Inferior parietal cortex (tissue), 1 donor: ENCODE measurements around the gene NGF.
"Not testable (repeated sequence)": the region's sequence is repeated elsewhere in the genome, so short reads cannot be mapped to it uniquely, and the experiment has no call there.

Experiments used
- DNase-seq: peaks from one replicate; pipeline ENCODE4 v3.0.0-alpha.2; 2016; ENCODE audit errors: extremely low spot score

NGF gene

DNA sequence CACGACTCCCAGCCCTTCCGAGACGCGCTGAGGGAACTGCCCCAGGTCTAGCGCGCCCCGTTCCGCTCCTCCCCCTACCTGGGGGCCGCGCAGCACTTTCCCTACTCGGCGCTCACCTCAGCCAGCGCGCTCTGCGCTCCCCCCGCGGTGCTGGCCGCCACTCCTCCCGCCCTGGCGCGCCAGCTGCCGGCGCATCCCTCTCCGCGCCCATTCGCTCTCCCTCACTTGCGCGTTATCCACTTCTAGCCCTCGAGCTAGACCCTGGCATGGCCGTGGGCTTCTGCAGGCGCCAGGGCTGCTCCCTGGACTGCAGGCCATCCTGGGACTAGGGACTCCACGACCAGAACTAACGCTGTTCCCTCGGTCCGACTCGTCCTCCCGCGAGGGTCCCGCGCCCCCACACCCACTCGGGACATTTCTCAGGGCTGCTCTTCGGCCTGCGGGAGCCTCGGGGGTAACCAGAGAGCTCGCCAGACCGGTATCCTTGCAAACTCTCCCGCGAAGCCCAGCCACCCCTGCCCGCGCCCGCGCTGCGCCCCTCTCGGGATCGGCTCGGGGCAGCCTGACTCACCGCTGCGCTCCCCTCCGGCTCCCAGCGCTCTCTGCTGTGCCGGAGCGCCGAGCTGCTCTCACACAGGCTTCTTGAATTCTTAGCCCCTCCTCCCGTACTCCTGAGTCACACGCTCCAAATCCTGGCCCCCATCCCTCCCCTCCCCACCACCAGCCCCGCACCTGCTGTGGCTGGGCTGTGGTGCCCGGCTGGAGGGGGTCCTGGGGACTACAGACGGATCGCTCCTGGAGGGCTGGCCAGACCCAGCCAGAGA is at the start of gene NGF:
Gene NGF, minus strand, starts transcription at position 617 of the 824 bp plus-strand sequence. CDS start 51,454 bp downstream, outside the sequence.
- DNase-seq, result no peak

- not testable (repeated sequence) for DNase-seq
Measured at GRCh38 chr1:115383455-115383854, 45.4 kb upstream of the NGF start.

GRCh38 chr1:115379943-115380342 is 41.9 kb upstream of the NGF start:
- DNase-seq, result no peak

DNA sequence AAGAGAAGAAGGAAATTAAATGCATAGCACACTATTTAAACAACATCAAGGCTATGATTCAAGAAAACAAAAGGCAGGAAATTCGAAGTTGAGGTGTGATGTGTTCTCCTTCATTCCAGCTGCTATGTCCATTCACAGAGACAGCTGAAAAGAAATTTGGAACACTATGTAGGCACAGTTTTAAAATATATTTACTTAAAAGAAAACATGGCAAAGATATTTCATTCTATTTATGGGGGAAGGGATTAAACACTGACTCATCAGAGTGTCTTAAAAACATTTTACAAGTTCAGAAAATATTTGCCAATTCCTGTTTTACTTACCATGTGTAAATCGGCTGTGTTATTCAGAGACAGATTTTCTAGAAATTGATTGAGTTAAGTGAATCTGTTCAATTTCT is 39.4 kb upstream of the NGF start:
- no peak for DNase-seq

GRCh38 chr1:115374598-115374997 is 36.5 kb upstream of the NGF start:
- no peak for DNase-seq

- DNase-seq, result no peak
Measured at GRCh38 chr1:115373305-115373704, 35.3 kb upstream of the NGF start.

DNA sequence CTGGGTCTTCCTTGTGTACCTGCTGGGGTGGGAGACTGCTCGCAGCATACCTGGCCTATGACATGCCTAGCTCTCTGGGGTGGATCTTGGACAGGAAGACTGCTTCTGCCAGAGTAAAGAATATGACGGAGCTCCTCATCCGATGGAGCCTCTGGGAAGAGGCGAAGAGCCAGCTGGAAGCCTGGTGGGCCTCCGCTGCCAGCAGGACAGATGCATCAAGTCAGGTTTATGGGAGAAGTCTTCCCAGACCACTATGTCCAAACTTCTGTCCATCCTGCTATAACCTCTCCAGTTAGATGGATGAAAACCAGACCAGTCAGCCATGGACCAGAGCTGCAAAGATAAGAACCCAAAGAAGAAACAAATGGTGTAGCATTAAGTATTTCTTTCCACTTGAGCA is 27.7 kb upstream of the NGF start:
- no peak for DNase-seq

- no peak for DNase-seq
Measured at GRCh38 chr1:115364780-115365155, 26.7 kb upstream of the NGF start.

GRCh38 chr1:115364046-115364779 is 26.2 kb upstream of the NGF start:
- no peak for DNase-seq

DNA sequence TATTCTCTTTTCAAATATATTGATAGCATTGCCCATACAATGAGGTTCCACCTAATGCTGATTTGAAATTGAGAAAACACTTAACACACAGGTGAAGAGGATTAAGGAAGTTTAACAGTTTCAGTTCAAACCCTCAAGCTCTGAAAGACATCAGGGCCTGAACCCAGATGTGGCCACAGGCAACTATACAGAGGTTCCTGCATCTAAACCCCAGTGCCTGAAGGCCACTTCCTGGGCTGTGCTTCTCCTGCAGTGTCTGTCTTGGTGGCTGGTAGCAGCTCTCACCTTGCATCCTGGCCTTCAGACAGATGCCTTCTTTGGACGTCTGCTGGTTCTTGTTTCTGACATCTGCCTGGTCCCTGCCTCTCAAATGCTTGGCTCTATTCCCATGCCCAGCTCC is 25.1 kb upstream of the NGF start:
- no peak for DNase-seq

- not testable (repeated sequence) for DNase-seq
Measured at GRCh38 chr1:115360505-115361129, 22.6 kb upstream of the NGF start.

DNA sequence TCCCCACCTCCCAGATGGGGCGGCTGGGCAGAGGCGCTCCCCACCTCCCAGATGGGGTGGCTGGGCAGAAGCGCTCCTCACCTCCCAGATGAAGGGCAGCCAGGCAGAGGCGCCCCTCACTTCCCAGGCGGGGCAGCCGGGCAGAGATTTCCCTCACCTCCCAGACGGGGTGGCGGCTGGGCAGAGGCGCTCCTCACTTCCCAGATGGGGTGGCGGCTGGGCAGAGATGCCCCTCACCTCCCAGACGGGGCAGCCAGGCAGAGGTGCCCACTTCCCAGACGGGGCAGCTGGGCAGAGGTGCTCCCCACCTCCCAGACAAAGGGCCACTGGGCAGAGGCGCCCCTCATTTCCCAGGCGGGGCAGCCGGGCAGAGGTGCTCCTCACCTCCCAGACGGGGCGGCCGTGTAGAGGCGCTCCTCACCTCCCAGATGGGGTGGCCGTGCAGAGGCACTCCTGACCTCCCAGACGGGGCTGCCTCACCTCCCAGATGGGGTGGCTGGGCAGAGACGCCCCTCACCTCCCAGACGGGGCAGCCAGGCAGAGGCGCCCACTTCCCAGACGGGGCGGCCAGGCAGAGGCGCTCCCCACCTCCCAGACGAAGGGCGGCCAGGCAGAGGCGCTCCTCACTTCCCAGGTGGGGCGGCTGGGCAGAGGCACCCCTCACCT is 21.9 kb upstream of the NGF start:
- not testable (repeated sequence) for DNase-seq

GRCh38 chr1:115356356-115356755 is 18.3 kb upstream of the NGF start:
- no peak for DNase-seq

- DNase-seq, result no peak
Measured at GRCh38 chr1:115355069-115355468, 17.0 kb upstream of the NGF start.

DNA sequence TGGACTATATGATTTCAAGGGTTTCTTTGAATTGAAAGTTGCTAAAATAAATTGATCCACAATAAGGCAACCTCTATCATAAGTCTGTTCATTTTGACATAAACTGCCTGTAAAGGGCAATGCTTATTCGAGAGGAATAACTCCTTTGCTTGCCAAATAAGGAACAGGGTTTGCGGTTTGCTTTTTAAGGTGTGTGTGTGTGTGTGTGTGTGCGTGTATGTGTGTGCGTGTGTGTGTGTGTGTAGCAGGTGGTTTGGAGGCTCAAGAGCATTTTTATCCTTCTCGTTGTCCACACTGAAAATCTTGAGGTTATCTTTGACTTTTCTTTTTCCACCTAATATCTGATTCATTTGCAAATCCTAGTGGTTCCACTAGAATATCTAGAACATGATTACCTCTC is 13.1 kb upstream of the NGF start:
- no peak for DNase-seq

DNA sequence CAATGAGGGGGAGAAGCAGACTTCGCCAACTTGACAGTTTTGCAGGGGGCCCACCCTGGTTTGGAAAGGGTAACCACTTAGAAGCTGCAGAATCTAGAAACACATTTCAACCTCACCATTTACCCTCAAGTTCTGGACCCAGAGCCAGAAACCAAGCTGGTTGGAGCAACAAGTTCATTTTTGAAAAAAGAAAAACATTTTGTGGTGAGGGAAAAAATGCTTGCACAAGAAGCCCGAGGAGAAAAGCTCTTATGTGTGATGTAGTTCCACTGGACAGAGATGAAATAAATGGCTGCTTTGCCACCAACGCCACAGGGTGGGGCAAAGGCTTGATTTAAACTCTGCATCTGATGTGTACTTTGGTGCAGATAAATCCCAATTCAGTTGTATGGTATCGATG is 10.6 kb upstream of the NGF start:
- no peak for DNase-seq

DNA sequence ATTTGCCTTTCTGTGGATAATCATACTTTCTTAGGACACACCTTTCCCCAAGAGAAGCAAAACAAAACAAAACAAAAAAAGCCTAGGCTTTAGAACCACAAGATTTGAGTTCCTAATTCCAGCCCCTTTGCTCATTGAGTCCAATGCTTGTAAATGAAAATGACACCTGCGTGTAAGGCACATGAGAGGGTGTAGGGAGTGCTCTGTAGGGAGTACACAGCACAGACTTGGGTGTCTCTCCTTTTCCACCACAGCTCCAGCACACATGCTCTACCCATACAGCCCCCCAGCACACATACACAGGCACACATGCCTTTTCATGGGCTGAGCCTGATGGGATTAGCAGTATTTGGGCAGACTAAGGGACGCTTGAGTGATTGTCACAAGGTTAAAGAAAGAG is 9.2 kb upstream of the NGF start:
- DNase-seq, result no peak

DNA sequence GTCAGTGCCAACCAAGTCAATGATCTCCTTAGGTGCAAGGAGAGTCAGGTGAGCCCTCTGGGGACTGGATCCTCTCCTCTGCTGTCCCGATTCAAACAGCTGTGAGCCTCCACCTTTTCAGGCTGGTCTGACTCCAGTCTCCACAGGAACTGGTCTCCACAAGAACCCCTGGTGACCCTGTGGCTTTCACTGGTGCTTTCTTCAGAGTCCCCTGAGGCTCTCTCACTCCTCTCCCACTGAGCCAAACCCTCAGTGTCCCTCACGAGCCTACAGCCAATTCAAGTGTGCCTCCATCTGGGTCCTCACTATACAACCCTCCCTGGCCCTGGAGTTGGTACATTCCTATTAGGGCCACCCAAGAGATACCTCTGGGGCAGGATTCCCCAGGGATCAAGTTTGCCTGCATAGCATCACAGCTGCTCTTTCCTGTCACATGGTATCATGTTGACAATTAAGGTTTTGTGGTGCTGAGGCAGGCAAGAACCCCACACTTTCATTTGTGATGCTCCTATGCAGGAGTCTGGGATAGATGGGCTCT is 5.2 kb upstream of the NGF start:
- no peak for DNase-seq

DNA sequence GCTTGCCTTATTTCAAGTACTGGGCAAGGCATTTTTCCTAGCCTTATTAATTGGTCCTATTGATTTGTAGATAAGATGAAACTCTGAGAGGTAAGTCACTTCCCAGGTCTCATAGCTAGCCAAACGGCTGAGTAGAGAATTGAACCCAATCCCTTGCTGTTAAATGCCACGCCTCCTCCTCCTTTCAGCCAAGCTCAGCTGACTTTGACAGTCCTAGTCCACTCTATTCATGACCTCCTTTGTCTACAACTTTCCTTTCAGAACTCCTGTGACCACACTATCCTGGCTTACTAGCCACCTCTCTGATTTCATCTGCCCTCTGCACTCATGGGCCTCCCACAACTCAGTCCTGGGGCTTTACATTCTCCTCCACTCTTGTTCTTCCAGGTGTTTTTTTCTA is 3.9 kb upstream of the NGF start:
- DNase-seq, result no peak

- DNase-seq, result no peak
Measured at GRCh38 chr1:115340879-115341278, 2.8 kb upstream of the NGF start.

- DNase-seq, result no peak
Measured at GRCh38 chr1:115338457-115338820, 390 bp upstream of the NGF start.

DNA sequence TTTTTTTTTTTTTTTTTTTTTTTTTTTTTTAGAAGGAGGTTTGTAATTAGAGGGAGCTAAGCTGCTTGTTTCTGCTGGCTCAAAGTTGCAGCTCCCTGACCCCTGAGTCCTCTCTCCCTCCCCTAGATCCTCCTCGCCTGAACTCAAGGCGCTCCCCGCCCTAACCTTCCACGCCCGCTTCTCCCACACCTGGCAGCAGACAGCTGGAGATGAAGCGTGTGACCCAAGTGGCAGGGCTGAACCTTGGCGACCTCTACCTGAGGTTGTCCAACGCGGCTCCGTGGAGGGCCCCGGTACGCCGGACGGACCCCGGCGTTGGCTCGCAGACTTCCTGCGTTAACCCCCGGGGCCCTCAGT is 795 bp downstream of the NGF start:
- no peak for DNase-seq
